Measurements from ENCODE around the gene FAM187B. TPM values are rescaled to one million over a fixed set of nuclear protein-coding genes. Genes with fewer than 3 reads are reported as not detected.

FAM187B gene
- total and polyA plus RNA-seq, 2 of the 8 experiments (the other 6 are each of a cell fraction or from before 2014, with no cell fraction given): not detected

- peak; percentile 49 to 60 (median 56) for TF ChIP-seq CTCF (IDR thresholded peaks at IDR 0.05; ENCODE audit: control extremely low read depth in 1 of 3, insufficient read depth in 1 of 3, low read depth in 1 of 3, low read length in 3 of 3)
- TF ChIP-seq CREB1 (IDR thresholded peaks at IDR 0.05): no peak
Observed at GRCh38 chr19:35216833-35217648, 11.5 kb downstream of the FAM187B start (continued).
